Activated T-cell treated with anti-CD3 and anti-CD28 coated beads for 4 hours (primary cell): Measurements from ENCODE around the gene USP20.
A peak's percentile ranks its signal among the peaks of the same experiment; 100 is the strongest.
"Not testable (repeated sequence)": the region's sequence is repeated elsewhere in the genome, so short reads cannot be mapped to it uniquely, and the experiment has no call there.

Source experiments
- DNase-seq: peaks from one replicate; pipeline ENCODE4 v3.0.0-alpha.2; 2020

USP20 gene

GRCh38 chr9:129876815-129877214 lies 41.6 kb downstream of the USP20 start:
- no peak for DNase-seq

GRCh38 chr9:129878291-129878690 lies 43.0 kb downstream of the USP20 start:
- DNase-seq, result no peak

- no peak for DNase-seq
These were observed 43.9 kb downstream of the USP20 start for GRCh38 chr9:129879103-129879699.

- DNase-seq, result no peak
These were observed 44.9 kb downstream of the USP20 start for GRCh38 chr9:129879991-129880653.

GRCh38 chr9:129880654-129881546 lies 45.6 kb downstream of the USP20 start:
- no peak for DNase-seq

- DNase-seq, result no peak
These were observed 46.5 kb downstream of the USP20 start for GRCh38 chr9:129881547-129882324.

- DNase-seq, result peak; percentile 95
These were observed 49.2 kb downstream of the USP20 start for GRCh38 chr9:129884220-129885017.

GRCh38 chr9:129885018-129885669 lies 49.9 kb downstream of the USP20 start:
- no peak for DNase-seq

- DNase-seq, result peak; percentile 87
These were observed 50.4 kb downstream of the USP20 start for GRCh38 chr9:129885670-129886106.

GRCh38 chr9:129886226-129887174 lies 51.2 kb downstream of the USP20 start:
- DNase-seq, result no peak

GRCh38 chr9:129887334-129888292 lies 52.4 kb downstream of the USP20 start:
- no peak for DNase-seq

- peak; percentile 73 for DNase-seq
These were observed 53.2 kb downstream of the USP20 start for GRCh38 chr9:129888293-129889121.

- DNase-seq, result no peak
These were observed 54.1 kb downstream of the USP20 start for GRCh38 chr9:129889122-129889940.

GRCh38 chr9:129889941-129890717 lies 54.9 kb downstream of the USP20 start:
- DNase-seq, result peak; percentile 56

GRCh38 chr9:129890718-129891299 lies 55.6 kb downstream of the USP20 start:
- DNase-seq, result not testable (repeated sequence)

GRCh38 chr9:129891569-129891968 lies 56.3 kb downstream of the USP20 start:
- DNase-seq, result no peak
